Measurements from ENCODE around the gene EVI2B.
A peak's percentile ranks its signal among the peaks of the same experiment; 100 is the strongest.
"Not testable (repeated sequence)": the region's sequence is repeated elsewhere in the genome, so short reads cannot be mapped to it uniquely, and the experiment has no call there.

The EVI2B gene, protein sequence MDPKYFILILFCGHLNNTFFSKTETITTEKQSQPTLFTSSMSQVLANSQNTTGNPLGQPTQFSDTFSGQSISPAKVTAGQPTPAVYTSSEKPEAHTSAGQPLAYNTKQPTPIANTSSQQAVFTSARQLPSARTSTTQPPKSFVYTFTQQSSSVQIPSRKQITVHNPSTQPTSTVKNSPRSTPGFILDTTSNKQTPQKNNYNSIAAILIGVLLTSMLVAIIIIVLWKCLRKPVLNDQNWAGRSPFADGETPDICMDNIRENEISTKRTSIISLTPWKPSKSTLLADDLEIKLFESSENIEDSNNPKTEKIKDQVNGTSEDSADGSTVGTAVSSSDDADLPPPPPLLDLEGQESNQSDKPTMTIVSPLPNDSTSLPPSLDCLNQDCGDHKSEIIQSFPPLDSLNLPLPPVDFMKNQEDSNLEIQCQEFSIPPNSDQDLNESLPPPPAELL

DNA sequence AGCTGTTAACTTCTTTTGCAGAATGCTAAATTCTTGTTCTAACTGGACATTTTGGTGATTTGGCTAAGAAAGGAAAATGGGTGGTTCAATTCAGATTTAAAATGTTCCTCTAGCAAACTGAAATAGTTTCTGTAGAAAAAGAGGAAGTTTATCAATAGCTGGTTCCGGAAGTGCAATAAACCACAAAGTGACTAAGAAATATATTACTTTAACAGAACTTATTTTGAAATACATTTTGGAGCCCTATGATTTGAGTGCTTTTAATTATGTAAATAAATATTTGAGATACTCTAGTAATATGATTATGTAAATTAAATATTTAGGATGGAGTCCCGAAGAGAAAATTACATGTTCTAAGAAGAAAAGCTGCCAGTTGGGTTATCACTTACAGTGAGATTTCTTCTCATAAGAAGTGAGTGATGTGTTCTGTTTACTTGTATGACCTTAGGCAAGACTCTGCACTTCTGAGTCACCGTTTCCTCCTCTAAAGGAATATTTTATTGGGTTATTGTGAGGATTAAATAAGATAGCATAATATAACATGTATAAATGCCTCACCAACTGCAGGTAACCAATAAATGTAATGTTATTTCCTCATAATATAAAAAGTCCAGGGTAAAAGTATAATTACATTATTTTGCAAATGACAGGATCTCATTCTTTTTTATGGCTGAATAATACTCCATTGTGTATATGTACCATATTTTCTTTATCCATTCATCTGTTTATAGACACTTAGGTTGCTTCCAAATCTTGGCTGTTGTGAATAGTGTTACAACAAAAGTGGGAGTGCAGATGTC, at the start of gene EVI2B:
Gene EVI2B (minus strand): TSS at position 73 of the 800 bp plus-strand sequence. CDS start 8,445 bp downstream, outside the sequence.
- peak; percentile 9 to 90 for DNase-seq

DNA sequence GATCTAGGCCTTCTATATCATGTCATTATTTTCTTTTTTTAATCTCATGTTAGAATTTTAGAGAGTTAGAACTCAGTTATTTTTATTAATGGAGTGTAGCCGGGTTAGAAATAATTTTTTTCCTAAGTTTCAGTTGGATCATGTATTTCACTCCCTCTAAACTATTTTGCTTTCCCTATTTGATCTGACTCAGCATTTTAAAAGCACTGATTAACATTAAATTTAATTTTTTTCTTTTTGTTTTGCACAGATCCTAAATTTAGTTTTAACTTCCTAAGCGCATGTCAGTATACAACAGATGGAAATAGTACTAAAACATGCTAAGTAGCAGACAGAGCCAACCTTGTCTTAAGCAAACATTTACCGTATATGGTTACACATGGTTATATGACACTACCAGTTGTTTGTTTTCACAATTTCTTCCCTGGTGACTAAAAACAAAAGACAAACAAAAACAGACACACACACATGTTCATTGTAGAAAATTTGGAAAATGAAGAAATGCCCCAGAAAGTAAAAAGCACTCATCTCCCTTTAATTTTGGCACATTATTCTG, 44.1 kb upstream of the EVI2B start:
- no peak for DNase-seq

DNA sequence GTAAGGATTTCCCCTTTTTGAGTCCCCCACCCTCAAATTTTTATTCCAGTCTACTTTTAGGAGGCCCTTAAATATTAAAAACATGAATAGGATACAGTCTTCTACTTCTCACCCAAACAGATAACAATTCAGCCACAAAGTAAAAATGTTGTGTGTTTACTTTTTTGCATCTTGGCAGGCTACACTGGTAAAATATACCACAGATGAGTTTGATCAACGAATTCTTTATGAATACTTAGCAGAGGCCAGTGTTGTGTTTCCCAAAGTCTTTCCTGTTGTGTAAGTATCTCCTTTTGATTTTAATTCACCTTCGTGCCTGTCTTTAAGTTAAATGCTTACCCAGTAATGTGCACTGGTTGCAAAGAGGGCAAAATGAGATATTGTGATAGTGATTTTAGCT, 43.2 kb upstream of the EVI2B start:
- DNase-seq: no peak

DNA sequence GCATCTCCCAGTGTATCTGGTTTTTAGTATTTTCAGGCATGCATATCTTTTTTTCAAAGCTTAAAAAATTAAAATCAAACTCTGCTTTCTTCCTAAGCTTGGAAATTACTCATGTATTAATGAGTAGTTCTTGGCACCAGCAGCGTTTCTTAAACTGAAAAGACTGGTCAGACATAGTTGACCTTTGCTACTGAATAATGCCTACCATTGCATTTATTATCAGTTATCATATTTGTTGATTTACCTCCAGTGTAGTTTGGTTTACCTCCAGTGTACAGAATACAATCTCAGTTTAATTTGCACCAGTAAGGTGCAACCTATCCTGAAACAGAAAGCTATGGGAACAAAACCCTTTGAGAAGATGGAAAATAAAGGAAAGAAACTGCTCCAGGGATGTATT, 42.1 kb upstream of the EVI2B start:
- DNase-seq: no peak

DNA sequence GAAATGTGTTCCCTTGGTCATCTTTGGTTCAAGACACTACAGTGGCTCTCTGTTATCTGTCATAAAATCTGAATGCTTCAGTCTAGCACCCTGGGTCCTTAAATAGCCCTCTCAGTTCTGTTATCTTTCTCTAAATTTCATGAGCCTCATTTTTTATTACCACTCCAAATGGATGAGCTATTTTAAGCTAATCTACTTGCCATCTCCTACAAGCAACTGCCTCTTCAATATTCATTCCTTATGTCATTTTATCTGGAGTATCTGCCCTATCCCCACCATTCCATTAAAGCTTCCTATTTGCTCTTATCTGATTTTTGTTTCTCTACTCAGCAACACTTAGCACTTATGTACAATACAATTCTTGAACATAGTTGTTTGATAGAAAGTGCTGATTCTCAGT, 35.6 kb upstream of the EVI2B start:
- DNase-seq: no peak

DNA sequence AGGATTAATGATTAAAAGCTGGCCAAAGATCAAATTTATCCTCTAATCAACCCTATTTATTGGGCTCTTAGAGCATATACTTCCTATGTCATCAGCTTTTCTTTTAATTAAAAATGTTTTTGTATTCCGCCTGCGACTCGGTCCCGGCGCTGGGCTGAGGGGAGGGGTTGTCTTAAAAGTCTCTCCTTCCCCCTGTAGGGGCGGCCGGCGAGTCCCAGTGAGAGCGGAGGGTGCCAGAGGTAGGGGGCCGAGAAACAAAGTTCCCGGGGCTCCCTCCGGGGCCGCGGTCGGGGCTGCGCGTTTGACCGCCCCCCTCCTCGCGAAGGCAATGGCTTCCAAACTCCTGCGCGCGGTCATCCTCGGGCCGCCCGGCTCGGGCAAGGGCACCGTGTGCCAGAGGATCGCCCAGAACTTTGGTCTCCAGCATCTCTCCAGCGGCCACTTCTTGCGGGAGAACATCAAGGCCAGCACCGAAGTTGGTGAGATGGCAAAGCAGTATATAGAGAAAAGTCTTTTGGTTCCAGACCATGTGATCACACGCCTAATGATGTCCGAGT, 31.4 kb upstream of the EVI2B start:
- DNase-seq: not testable (repeated sequence)

DNA sequence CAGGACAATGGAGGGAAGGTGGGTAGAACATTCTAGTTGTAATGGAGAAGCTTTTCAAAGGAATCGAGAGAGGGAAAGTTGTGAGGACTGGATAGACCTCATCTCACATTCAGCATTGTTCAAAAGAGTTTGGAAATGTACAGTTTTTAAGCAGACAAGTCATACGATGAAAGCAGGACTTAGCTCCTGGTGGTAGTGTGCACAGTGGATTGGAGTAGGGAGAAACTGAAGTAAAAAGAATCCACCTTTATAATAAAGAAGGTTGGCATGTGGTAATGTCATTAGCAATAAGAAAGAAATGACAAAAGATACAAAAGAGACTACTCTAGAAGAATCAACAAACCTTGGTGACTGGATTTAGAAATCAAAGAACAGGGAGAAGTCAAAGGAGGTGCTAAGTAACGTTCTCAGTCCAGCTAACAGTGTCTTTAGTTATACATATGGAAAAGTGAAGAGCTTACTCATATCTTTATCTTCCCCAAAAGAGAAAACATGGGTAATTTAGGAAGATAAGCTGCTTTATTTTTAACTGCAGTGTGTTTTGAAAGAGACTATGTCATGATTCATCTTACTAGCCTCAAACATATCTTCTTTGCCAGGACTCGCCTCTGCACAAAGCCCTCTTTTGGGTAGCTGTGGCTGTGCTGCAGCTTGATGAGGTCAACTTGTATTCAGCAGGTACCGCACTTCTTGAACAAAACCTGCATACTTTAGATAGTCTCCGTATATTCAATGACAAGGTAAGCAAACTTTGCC, 26.2 kb upstream of the EVI2B start:
- DNase-seq: no peak

DNA sequence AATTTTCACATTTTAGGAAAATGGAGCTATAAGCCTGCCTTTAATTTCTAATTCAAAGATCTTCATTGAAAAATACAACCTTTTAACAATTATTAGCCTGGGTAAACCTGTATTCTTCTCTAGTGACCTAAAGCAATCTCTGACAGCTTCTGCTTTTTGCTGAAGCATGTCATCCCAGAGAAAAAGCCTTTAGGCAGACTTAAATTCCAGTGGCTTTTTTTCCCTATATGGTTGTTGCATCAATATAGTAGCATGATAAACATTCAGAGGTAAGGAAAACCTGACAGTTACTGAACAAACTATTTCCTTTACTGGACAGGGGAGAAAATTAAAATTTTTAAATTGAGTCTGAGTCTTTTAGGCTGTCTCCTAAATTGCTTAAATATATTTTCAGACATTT, 15.4 kb upstream of the EVI2B start:
- no peak for DNase-seq

DNA sequence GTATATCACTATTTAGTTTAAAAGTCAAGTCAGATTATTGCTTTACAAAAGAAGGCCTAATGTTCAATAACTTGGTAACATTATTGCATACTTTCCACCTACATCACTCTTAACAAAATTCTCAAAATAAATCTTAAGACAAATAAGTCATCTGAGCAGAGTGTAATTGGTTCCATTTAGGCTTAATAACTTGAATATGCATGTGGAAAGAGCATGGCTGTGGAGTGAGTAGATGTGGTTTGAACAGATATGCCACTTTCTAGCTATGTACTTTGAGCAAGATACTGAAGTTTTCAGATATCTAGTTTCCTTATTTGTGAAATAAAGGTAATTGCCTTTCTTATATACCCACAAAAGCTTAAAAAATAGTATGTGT, 14.3 kb upstream of the EVI2B start:
- DNase-seq: no peak

DNA sequence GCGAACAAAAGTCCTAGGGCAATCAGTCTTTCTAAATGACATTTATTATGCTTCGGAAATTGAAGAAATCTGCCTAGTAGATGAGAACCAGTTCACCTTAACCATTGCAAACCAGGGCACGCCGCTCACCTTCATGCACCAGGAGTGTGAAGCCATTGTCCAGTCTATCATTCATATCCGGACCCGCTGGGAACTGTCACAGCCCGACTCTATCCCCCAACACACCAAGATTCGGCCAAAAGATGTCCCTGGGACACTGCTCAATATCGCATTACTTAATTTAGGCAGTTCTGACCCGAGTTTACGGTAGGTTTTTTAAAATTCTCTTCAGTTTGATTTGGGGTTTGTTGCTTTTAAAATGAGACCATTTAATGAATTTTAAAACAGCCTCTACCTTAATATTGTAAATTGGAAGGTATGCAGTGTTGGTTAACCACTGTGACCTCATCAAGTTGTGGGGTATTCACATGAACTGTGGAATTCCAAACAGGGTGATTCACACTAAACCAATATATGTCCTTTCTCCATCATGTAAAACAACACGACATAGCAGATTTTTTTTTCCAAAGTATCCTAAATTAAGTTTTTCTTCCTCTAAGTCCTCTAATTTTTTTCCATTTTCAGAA, 13.8 kb upstream of the EVI2B start:
- peak; percentile 5 to 38 for DNase-seq

DNA sequence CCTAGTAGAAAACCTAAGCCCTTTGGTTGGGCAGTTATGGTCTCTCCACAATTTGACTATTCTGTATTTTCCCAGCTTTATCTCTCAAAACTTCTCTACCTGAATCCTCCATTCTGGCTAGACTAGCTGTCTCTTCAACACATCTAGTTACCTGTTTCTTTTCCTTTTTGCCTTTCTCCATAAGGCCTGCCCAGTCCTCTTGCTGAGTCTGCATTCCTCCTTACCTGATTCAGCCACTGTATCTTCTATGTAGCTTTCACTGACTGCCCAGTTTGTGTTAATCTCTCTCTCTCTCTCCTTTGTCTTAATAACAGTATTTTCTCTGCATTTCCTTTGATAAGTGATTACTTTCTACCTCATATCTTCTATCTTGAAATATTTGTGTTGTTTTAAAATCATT, 9.7 kb upstream of the EVI2B start:
- no peak for DNase-seq

DNA sequence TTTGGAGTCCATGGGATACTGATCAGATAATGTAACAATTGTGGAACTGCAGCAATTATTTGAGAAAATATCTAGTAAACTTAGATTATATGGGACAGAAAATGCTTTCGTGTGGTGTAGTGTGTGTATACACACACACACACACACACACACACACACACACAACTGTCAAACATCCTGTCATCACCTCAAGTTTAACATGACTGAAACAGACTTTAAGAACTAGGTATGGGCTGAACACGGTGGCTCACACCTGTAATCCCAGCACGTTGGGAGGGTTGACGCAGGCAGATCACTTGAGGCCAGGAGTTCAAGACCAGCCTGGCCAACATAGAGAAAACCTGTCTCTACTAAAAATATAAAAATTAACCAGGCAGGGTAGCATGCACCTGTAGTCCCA, 8.1 kb upstream of the EVI2B start:
- no peak for DNase-seq

DNA sequence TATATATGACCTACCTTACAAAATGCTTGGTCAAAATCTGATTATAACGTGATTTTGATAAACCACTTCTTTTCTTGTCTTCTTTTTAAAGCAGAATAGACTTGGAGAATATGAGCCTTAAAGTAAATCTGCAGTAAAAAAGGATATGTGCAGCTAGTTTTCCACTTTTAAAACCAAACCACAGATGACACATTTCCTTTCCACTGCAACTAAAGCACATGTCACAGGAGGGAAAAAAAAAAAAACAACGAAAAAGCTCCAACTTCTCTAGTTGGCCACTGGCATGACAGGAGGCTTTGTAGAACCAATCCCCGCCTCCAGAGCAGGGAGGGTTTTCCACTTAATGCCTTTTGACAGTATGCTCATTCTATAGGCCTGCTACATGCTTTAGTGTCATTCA, 7.6 kb upstream of the EVI2B start, which contains the start of gene EVI2A:
Gene EVI2A (minus strand): TSS at position 142 of the 400 bp plus-strand sequence. CDS start 2,609 bp downstream, outside the sequence.
- DNase-seq: peak; percentile 68 to 78

DNA sequence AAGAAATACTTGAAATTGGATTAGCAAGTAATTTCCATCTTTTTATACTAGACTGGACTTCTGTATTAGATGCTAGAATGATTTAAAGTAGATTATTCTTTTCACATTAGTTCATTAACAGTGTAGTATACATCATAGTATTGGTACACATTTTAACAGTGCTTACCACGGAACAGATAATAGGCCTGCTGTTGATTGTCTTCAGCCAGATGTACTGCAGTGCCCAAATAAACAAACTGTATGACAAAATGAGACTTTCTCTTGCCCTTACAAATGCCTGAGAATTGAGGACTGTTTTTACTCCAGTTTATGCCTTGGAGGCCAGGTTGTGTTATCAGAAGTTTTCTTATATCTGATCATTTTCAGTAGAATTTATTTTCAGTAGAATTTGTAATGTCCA, 6.9 kb upstream of the EVI2B start:
- peak in 1 of 2 experiments; percentile 24 for DNase-seq

DNA sequence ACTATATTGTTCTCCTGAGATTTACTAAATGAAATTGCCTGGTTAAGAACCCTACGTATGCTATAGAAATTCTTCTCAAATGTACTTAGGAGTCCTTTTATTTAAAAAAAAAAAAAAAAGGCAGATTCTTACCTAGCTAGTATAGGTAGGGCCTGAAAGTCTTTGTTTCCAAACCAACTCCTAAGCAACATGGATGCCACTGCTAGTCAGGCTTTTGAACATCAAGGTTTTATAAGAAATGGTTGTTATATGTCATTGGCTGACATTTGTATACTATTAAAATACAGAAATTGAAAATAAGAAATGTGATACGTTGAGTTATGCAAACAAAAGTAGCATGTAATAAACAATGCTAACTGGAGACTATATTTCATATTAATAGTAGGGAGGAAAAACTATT, 6.4 kb upstream of the EVI2B start:
- no peak for DNase-seq

DNA sequence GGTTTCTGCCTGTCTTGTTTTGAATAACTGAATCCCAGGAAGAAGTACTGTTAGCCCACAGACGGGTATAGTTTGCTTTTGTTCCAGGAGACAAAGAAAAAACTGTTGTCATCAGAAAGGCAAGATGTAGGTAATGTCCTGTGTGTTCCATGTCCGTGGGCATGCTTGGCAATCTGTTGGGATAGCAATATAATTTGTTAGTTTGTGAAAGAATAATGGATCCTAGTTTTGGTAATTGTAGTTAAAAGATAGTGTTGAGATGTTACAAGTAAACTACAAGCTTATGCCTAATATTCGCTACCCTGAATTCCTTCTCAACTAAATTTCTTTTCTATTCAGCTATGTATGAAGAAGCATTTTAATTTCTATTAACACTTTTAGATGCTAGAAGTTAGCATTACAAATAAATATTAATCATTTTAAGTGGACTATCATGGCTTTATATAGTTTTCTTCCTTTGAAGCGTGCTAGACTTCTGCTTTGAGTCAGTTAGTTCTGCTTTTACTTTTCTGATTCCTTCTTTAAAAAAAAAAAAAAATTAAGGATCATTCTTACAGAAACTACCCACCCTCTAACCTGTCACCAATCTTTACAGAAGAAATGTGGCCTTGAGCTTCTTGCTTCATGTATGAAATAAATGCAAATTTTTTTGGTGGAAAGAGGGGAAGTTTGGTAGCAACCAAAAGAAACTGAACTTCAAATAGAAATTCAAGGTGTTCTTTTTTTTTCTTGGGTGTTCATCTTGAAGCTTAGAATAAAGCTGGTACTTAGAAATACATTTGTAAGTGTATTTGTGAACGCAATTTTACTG, 5.2 kb upstream of the EVI2B start:
- DNase-seq: no peak

DNA sequence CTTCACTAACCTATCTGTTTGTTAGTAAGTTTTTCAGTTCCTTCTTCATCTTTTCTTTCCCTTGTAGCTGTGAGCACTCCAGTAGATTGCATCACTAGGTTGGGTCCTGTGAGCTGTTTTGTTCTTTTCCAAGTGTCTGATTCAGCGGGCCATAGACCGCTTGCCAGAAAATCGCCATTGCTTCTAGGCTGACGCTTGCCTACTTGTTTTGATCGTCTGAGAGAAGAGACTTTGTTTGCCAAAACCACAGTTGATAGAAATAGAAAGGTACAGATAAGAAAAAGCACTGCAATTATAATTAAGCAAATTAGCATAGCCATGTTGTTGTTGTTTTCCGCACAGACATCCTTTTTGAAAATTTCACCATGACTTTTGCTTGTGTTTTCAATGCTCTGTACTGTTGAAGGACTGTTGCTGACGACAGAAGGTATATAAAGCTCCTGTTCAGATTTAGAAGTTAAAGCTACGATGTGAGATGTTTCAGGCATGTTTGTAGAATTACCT, 4.5 kb upstream of the EVI2B start:
- DNase-seq: peak in 1 of 2 experiments; percentile 29

DNA sequence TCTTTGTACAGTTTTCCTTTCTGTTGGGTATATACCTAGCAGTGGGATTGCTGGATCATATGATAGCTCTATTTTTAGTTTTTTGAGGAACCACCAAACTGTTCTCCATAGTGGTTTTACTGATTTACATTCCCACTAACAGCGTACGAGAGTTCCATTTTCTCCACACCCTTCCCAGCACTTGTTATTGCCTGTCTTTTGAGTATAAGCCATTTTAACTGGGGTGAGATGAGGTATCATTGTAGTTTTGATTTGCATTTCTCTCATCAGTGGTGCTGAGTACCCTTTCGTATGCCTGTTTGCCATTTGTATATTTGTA, 887 bp upstream of the EVI2B start:
- no peak for DNase-seq

DNA sequence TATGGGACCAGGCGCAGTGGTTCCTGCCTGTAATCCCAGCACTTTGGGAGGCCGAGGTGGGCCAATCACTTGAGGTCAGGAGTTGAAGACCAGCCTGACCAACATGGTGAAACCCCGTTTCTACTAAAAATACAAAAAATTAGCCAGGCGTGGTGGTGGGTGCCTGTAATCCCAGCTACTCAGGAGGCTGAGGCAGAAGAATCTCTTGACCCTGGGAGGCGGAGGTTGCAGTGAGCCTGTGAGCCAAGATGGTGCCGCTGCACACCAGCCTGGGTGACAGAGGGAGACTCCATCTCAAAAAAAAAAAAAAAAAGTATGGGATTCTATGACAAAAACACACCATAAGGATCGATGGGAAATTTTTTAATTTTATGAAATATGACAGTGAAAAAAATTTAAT, 1.6 kb downstream of the EVI2B start:
- not testable (repeated sequence) for DNase-seq

DNA sequence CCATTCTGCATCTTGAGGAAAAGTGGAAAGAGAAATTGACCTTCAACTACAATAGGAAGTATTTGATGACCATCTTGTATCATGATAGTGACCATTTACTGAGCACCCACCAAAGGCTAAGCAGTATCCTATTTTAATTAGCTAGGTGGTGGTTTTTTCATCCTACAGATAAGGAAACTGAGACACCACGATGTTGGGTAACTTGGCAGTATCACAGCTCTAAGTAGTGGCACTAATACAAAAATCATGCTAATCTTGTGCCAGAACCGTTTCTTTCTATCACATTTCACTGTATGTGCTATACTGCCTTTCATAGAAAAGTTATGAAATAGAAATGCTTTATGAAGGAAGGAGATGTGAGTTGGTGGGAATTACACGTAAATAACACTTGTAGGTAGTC, 2.3 kb downstream of the EVI2B start:
- no peak for DNase-seq

DNA sequence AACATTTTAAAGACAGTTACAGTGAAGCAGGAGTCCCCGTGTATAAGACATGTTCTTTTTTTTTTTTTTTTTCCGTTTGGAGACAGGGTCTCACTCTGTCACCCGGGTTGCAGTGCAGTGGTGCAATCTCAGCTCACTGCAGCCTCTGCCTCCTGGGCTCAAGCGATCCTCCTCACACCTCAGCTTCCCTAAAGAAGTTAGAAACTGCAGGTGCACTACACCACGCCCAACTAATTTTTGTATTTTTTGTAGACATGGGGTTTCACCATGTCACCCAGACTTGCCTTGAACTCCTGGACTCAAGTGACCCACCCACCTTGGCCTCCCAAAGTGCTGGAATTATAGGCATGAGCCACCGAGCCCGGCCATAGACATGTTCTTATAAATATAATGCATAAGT, 3.0 kb downstream of the EVI2B start:
- no peak for DNase-seq
